Amygdala (tissue), 56 donors: ENCODE measurements around the gene FOXO6.
"Not testable (repeated sequence)": the region's sequence is repeated elsewhere in the genome, so short reads cannot be mapped to it uniquely, and the experiment has no call there.

Experiments
- DNase-seq, 56 donors: peaks; one replicate each; lab custom pipeline; 2025; lab: John Stamatoyannopoulos, UW

Gene FOXO6

GRCh38 chr1:41328780-41329640 lies 32.2 kb upstream of the FOXO6 start:
- DNase-seq = no peak

- DNase-seq = no peak
Measured at GRCh38 chr1:41329662-41330587, 31.3 kb upstream of the FOXO6 start.

GRCh38 chr1:41330588-41331545 lies 30.4 kb upstream of the FOXO6 start:
- no peak for DNase-seq

- DNase-seq = no peak
Measured at GRCh38 chr1:41331546-41331917, 29.7 kb upstream of the FOXO6 start.

- not testable (repeated sequence) for DNase-seq
Measured at GRCh38 chr1:41332161-41332560, 29.1 kb upstream of the FOXO6 start.

- no peak for DNase-seq
Measured at GRCh38 chr1:41333146-41333784, 28.0 kb upstream of the FOXO6 start.

DNA sequence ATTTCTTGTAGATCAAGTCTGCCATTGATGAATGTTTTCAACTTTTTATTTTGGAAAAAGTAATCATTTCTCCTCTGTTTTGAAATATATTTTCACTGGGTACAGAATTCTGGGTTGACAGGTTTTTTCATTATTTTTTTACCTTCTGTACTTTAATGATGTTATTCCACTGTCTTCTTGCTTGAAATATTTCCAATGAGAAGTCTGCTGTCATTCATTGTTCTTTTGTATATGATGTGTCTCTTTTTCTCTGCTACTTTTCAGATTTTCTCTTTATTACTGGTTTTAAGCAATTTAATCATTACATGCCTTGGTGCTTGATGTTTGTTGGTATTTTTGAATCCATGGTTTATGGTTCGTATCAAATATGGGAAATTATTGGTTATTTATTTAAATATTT lies 22.4 kb upstream of the FOXO6 start:
- DNase-seq = no peak

- no peak for DNase-seq
Measured at GRCh38 chr1:41340655-41341364, 20.4 kb upstream of the FOXO6 start.

DNA sequence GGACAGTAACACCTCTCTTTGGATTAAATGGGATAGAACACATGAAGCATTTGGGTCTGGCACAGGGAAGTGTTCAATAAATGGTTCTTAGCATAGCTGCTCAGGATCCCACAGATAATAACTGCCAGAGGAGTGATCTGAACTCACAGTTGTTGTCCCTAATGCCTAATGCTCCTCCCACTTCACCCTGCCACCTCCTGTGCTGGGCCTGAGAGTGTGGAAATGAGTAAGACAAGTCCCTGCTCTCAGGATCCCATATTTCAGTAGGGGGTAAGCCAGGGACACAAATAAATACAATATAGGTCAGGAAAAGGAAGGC lies 19.9 kb upstream of the FOXO6 start:
- no peak for DNase-seq

DNA sequence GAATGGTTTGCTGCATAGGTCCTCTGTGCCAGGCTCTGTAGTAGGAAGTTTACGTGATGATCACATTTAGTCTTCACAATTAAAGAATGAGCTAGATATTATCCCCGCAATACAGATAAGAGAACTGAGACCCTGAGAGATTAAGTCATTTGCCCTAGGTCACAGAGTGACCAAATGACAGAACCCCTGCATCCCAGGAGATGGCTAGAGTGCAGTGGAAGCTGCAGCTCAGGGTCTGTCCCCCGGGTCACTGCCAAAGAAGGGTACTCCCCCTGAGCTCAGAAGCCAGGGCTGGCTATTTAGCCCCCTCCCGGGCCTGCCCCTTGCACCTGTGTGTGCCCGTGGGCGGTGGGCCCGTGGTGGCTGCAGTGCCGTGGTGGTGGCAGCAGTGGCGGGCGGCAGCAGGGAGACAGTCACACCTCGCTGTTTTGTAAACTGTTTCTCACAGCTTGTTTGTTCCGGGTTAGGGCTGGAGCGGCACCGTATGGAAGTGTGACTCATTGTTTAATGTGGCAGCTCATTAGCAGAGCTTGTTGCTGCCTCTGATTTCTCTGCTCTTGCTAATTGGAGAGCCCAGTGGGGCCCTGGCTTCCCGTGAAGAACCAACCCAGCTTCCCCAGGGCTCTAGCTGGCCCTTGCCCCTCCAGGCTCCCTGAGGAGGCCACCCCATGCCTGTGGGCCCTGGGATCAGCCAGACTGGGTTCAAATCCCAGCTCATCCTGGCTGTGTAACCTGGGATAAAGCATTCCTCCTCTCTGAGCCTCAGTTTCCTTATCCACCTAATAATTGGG lies 19.3 kb upstream of the FOXO6 start:
- peak in 5 of 56 donors; percentile 16 to 30 (median 26) for DNase-seq

- DNase-seq = no peak
Measured at GRCh38 chr1:41342774-41343355, 18.4 kb upstream of the FOXO6 start.

DNA sequence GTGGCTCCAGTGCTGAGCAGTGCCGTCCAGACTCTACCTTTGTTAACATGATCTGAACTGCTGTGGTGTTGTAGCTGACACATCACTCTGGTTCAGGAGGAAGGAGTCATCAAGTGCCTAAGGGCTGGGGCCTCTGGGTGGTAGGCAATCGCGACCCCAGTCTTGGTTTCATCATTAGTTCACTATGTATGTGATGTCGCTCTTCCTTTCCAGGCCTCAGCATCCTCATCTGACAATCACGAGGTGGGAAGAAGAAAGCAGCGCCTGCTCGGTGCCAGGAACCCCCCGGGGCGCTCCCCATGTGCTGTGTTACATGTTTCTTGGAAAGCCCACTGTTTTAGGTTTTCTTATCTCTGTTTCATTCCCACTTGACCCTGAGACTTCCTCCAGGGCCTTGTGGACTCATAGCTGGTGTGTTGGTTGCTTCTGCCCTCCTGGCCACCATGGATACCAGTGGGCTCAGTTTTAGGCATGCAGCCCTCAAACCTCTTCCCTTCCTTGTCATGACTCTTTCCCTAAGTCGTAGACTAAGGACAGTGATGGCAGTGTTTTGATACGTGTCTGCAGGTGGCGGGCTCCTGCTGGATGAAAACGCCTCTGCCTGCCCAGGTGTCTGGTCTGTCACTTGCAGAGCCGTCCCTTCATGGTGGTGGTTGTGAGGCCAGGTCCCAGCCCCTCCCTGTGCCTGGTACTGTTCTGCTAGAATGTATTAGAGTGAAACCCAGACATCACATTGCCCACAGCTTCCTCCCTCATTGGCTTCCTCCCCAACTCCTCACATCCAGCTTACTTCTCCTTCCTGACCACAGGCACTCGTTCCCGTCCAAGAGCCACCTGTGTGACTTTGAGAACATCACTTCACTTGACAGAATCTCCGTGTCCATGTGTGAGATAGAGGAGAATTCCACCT lies 17.2 kb upstream of the FOXO6 start:
- no peak for DNase-seq

DNA sequence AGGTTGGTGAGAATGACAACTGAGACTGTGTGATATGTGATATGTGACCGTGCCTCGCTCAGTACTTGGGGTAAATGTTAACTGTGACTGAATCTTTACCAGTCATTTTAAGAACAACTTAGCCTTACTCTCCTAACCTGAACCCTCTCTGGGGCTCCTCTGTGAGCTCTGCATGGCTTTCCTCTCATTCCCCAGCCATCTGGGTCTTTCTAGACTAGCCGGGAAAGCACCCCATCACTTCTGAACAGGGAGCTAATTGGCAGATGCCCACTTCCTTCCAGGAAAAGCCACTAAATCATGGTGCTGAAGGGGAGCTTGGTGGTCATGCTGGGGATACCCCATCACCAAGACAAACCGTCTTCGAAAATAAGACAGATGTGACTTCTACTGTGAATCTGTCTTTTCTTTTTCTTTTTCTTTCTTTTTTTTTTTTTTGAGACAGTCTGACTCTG lies 16.5 kb upstream of the FOXO6 start:
- DNase-seq = no peak

DNA sequence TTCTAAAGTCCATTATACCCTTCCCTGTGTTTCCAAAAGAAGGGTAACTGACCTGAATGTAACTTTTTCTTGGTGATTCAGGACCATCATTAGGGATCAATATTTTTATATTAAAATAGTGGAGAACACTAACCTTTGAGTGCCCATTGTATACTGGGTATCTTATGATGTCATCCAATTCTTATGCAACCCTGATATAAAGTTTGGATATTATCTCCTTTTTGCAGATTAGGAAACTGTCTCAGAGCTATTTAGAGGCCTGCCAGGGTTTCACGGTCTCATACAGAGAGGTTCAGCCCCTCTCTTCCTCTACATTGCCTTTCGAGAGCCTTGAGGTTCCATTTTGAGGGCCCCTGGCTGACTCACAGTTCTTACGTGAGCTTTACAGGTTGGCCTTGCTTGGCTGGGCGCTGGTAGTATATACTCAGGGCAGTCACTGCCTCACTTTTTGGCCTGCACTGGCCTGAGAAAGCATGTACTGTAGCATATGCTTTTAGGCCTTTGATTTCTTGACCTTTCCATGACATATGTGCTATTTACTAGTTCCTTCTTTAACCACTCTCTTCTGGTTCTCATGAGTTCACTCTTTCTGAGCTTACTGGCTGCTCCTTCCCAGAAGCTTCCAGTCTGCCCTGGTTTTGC lies 15.7 kb upstream of the FOXO6 start:
- DNase-seq = no peak

DNA sequence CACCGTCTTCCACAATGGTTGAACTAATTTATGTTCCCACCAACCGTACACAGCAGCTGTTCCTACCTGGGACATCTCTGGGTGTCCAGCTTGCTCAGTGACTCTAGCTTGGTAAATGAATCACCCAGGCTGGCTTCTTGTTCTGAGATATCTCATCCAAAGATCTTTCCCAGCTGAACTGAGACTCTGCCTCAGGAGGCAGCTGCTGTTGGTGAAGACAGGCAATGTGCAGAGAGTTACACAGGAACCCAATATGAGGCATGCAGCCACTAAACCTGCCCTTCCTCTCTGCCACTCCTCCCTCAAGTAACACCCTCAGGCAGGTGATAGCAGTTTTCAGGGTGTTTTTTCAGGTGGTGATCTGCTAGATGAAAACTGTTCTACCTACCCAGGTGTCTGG lies 14.0 kb upstream of the FOXO6 start:
- DNase-seq = no peak

- DNase-seq = no peak
Measured at GRCh38 chr1:41348394-41348793, 12.8 kb upstream of the FOXO6 start.
